Nephron (organoid): ENCODE results near the gene PRKCA.

Source experiments
- H3K27ac Mint-ChIP-seq, 3 experiments: 2 replicates each; pipeline ENCODE4 v1.8.0; 2020; ENCODE audit warnings: mixed read lengths in 3 of 3, mild to moderate bottlenecking in 2 of 3, moderate library complexity in 1 of 3
- H3K27me3 Mint-ChIP-seq: 2 replicates; pipeline ENCODE4 v1.8.0; 2021; ENCODE audit warnings: low read depth, mild to moderate bottlenecking, moderate library complexity, mixed read lengths
- H3K36me3 Mint-ChIP-seq: 2 replicates; pipeline ENCODE4 v1.8.0; 2020; ENCODE audit warnings: low read depth, mixed read lengths
- H3K4me1 Mint-ChIP-seq: 2 replicates; pipeline ENCODE4 v1.8.0; 2020; ENCODE audit warnings: mixed read lengths
- H3K4me3 Mint-ChIP-seq, 3 experiments: 2 replicates each; pipeline ENCODE4 v1.8.0; 2020; ENCODE audit warnings: mild to moderate bottlenecking in 3 of 3, mixed read lengths in 3 of 3, moderate library complexity in 2 of 3
- H3K9me3 Mint-ChIP-seq: 2 replicates; pipeline ENCODE4 v1.8.0; 2020; ENCODE audit warnings: mixed read lengths
- CTCF ChIP-seq, 3 experiments: fragments of 200-600 bp; sonication (generic); IDR thresholded peaks; one replicate each; pipeline ENCODE4 v1.5.0; 2021; ENCODE audit warnings: antibody characterized with exemption in 3 of 3; ENCODE audit not compliant: unreplicated experiment in 3 of 3

PRKCA gene

GRCh38 chr17:66730461-66730923 lies 428.1 kb downstream of the PRKCA start:
- Mint-ChIP-seq H3K27ac (no peak overlapping the region), H3K9me3 (no peaks in the 10 kb centered on the region), H3K27me3 (peaks cover 8% of the 10 kb centered on the region), H3K4me1 (peaks cover 18% of the 10 kb centered on the region), H3K4me3 (no peak overlapping the region), H3K36me3 (peaks cover 4% of the 10 kb centered on the region)
- TF ChIP-seq CTCF (IDR thresholded peaks at IDR 0.05; ENCODE audit: unreplicated experiment in 3 of 3), result no peak

- peaks cover 5% of the 10 kb centered on the region for H3K36me3 Mint-ChIP-seq
- no peaks in the 10 kb centered on the region for H3K9me3 Mint-ChIP-seq
- H3K27me3 Mint-ChIP-seq, result peaks cover 4% of the 10 kb centered on the region
- no peak overlapping the region for H3K27ac Mint-ChIP-seq
- H3K4me1 Mint-ChIP-seq, result peaks cover 14% of the 10 kb centered on the region
- TF ChIP-seq CTCF (IDR thresholded peaks at IDR 0.05; ENCODE audit: unreplicated experiment in 3 of 3), result no peak
- no peak overlapping the region for H3K4me3 Mint-ChIP-seq
Measured at GRCh38 chr17:66733759-66734158, 431.3 kb downstream of the PRKCA start.

- no peak overlapping the region for H3K4me3 Mint-ChIP-seq
- peaks cover 5% of the 10 kb centered on the region for H3K36me3 Mint-ChIP-seq
- no peak for TF ChIP-seq CTCF (IDR thresholded peaks at IDR 0.05; ENCODE audit: unreplicated experiment in 3 of 3)
- H3K27me3 Mint-ChIP-seq, result peaks cover 6% of the 10 kb centered on the region
- H3K4me1 Mint-ChIP-seq, result peaks cover 14% of the 10 kb centered on the region
- H3K27ac Mint-ChIP-seq, result no peak overlapping the region
- no peaks in the 10 kb centered on the region for H3K9me3 Mint-ChIP-seq
Measured at GRCh38 chr17:66734186-66734943, 432.0 kb downstream of the PRKCA start.

GRCh38 chr17:66737524-66737923 lies 435.1 kb downstream of the PRKCA start:
- no peaks in the 10 kb centered on the region for H3K9me3 Mint-ChIP-seq
- peaks cover 24% of the 10 kb centered on the region for H3K27me3 Mint-ChIP-seq
- H3K27ac Mint-ChIP-seq, result no peak overlapping the region
- peak; percentile 16 to 42 (median 34) for TF ChIP-seq CTCF (IDR thresholded peaks at IDR 0.05; ENCODE audit: unreplicated experiment in 3 of 3)
- H3K4me3 Mint-ChIP-seq, result no peak overlapping the region
- peaks cover 9% of the 10 kb centered on the region for H3K4me1 Mint-ChIP-seq
- H3K36me3 Mint-ChIP-seq, result peaks cover 10% of the 10 kb centered on the region

GRCh38 chr17:66738301-66738700 lies 435.9 kb downstream of the PRKCA start:
- H3K27ac Mint-ChIP-seq, result no peak overlapping the region
- TF ChIP-seq CTCF (IDR thresholded peaks at IDR 0.05; ENCODE audit: unreplicated experiment in 3 of 3), result no peak
- H3K9me3 Mint-ChIP-seq, result no peaks in the 10 kb centered on the region
- peaks cover 24% of the 10 kb centered on the region for H3K27me3 Mint-ChIP-seq
- H3K4me1 Mint-ChIP-seq, result peaks cover 9% of the 10 kb centered on the region
- peaks cover 10% of the 10 kb centered on the region for H3K36me3 Mint-ChIP-seq
- no peak overlapping the region for H3K4me3 Mint-ChIP-seq

GRCh38 chr17:66739553-66739952 lies 437.1 kb downstream of the PRKCA start:
- Mint-ChIP-seq H3K9me3 (no peaks in the 10 kb centered on the region), H3K36me3 (peaks cover 10% of the 10 kb centered on the region), H3K4me1 (peaks cover 9% of the 10 kb centered on the region), H3K27ac (no peak overlapping the region), H3K27me3 (peaks cover 24% of the 10 kb centered on the region), H3K4me3 (no peak overlapping the region)
- TF ChIP-seq CTCF (IDR thresholded peaks at IDR 0.05; ENCODE audit: unreplicated experiment in 3 of 3), result no peak
